Activated naive CD8-positive, alpha-beta T cell treated with anti-CD3 and anti-CD28 coated beads for 36 hours (primary cell): Measurements from ENCODE around the gene RNLS. TPM values are rescaled to one million over a fixed set of nuclear protein-coding genes. Genes with fewer than 3 reads are reported as not detected.

Experiments used
- DNase-seq: peaks from one replicate; pipeline ENCODE4 v3.0.0; 2021
- H3K27ac Mint-ChIP-seq: one replicate; pipeline ENCODE4 v1.8.0; 2022; ENCODE audit warnings: mild to moderate bottlenecking, moderate library complexity, mixed read lengths
- H3K27me3 Mint-ChIP-seq: one replicate; pipeline ENCODE4 v1.8.0; 2022; ENCODE audit warnings: mild to moderate bottlenecking, mixed read lengths
- H3K36me3 Mint-ChIP-seq: one replicate; pipeline ENCODE4 v1.8.0; 2021; ENCODE audit warnings: mild to moderate bottlenecking, mixed read lengths
- H3K4me1 Mint-ChIP-seq: one replicate; pipeline ENCODE4 v1.8.0; 2021; ENCODE audit warnings: mixed read lengths
- H3K4me3 Mint-ChIP-seq: one replicate; pipeline ENCODE4 v1.8.0; 2022; ENCODE audit warnings: mild to moderate bottlenecking, moderate library complexity, mixed read lengths
- H3K9me3 Mint-ChIP-seq: one replicate; pipeline ENCODE4 v1.8.0; 2022; ENCODE audit warnings: mixed read lengths
- total RNA-seq, 2 experiments: library from RNA; stranded (reverse); gene quantifications; one replicate each; pipeline ENCODE4 v1.2.3, GENCODE V29; 2021

RNLS gene
- total RNA-seq, 2 experiments from 2014 or later = 4.0 to 4.3 TPM

DNA sequence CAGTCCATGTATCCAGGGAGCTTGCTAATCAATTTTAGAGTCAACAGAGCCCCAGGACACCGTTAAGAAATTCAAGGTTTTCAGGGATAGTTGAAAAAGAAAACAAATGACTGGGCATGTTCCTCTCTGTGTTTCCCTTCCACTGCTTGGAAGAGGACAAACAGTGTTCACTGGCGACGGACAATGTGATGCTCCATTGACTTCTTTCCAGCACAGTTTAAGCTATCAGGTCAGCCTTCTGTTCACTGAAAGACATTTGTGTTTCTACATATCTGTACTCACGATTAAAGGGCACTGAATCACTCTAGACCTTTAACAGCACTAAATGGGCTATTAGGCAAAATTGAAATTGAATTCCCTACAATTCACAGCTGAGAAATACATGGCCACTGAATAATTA lies 123.6 kb downstream of the RNLS start:
- no peaks in the 10 kb centered on the region for H3K36me3 Mint-ChIP-seq
- H3K4me3 Mint-ChIP-seq = no peak overlapping the region
- no peak for DNase-seq
- no peaks in the 10 kb centered on the region for H3K9me3 Mint-ChIP-seq
- no peak overlapping the region for H3K27ac Mint-ChIP-seq
- no peaks in the 10 kb centered on the region for H3K4me1 Mint-ChIP-seq
- H3K27me3 Mint-ChIP-seq = no peaks in the 10 kb centered on the region

DNA sequence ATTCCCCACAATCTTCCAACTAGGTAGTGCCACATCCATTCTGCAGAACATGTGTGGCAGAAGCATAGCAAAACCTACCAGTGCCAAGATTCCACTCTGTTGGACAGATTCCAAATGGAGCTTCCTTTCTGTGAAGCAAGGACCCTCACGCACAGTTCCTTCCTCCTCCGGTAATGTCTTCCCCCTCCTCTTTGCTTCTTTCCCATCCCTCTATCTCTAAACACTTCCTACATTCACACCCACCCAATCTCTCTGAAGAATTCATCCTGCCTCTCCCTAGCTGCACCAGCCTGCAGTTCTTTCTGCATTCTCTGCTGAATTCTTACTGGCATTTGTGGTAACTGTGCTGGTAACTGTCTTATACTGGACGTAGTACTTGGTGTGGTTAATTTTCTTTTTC lies 124.9 kb downstream of the RNLS start:
- no peaks in the 10 kb centered on the region for H3K9me3 Mint-ChIP-seq
- H3K36me3 Mint-ChIP-seq = no peaks in the 10 kb centered on the region
- no peak overlapping the region for H3K27ac Mint-ChIP-seq

DNA sequence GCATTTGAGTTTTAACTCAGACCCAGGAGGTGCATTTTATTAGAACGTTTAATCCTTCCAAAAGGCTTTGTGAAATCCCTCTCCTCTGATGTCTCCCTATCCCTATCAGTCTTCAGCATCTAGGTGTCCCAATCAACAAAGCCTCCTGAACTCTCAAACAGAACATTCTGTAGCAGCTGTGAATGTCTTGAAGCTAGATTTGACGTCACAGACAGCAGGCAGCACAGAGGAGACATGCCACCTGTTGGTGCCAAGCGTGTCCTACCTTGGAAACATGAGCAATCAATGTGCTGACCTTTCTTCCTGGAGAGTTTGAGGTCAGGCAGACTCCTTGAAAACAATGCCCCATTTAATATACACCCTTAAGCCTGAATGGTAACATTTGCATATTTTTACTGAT lies 125.5 kb downstream of the RNLS start:
- no peaks in the 10 kb centered on the region for H3K36me3 Mint-ChIP-seq
- no peaks in the 10 kb centered on the region for H3K9me3 Mint-ChIP-seq
- no peaks in the 10 kb centered on the region for H3K27me3 Mint-ChIP-seq
- no peak overlapping the region for H3K27ac Mint-ChIP-seq
- H3K4me1 Mint-ChIP-seq = no peaks in the 10 kb centered on the region
- no peak for DNase-seq
- no peak overlapping the region for H3K4me3 Mint-ChIP-seq

More for the DNA sequence above, 124.9 kb downstream of the RNLS start:
- no peak for DNase-seq
- Mint-ChIP-seq H3K27me3 (no peaks in the 10 kb centered on the region), H3K4me1 (no peaks in the 10 kb centered on the region), H3K4me3 (no peak overlapping the region)

DNA sequence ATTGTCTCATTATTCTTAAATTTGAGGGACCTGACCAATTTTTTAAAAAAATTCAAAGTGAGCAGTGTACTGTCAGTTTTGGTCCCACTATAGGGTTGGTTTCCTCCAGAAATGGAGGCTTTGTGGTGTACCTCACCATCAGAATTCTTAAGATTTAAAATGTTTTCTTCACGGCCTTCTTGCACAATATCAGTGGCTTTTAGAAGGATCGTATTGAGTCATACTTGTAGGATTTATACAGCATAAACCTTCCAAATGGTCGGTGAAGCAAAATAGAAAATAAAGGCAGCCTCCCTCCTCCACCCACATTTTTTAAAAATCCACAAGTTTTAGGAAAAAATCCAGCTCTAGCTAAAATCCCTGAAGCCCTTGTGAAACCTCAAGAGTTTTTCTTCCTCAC lies 126.4 kb downstream of the RNLS start:
- Mint-ChIP-seq H3K4me3 (no peak overlapping the region), H3K27me3 (no peaks in the 10 kb centered on the region), H3K9me3 (no peaks in the 10 kb centered on the region), H3K36me3 (no peaks in the 10 kb centered on the region), H3K27ac (no peak overlapping the region), H3K4me1 (no peaks in the 10 kb centered on the region)
- DNase-seq = no peak

DNA sequence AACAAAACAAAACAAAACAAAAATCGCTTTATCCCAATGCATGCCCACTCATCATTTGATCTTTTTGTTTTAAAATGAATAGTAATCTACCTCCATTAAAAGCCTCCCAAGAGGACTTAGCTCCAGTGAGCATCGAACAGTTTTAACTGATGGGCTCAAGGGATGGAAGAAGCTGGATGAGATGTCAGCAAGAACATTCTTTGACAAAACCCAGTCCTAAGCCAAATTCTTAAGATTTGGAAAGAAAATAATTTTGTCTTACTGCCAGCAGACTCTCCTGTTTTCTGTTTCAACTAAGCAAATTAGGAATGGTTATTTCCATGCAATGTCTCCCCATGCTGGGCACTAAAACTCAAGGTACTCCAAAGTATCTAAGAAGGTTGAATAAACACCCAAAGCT lies 127.3 kb downstream of the RNLS start:
- no peak for DNase-seq
- Mint-ChIP-seq H3K4me1 (no peaks in the 10 kb centered on the region), H3K27me3 (no peaks in the 10 kb centered on the region), H3K4me3 (no peak overlapping the region), H3K36me3 (no peaks in the 10 kb centered on the region), H3K27ac (no peak overlapping the region), H3K9me3 (no peaks in the 10 kb centered on the region)

DNA sequence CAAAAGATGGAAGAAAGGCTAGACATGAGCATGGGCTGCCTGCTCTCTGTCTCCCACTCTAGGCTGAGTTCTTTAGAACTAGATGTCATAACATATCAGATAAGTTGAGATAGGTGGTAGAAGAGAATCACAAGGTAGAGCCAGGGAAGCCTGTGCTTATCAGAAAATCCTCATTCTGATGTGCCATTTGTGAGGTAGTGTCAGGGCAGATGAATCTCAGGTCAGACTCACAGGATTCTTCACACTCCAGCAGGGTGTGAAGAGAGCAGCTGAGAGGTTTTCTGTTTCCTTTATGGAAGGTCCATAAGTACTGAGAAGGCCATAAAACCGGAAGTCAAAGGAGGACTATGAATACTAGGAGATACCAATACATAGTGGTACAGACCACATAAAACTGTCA lies 132.9 kb downstream of the RNLS start:
- Mint-ChIP-seq H3K4me3 (no peak overlapping the region), H3K36me3 (no peaks in the 10 kb centered on the region), H3K27ac (no peak overlapping the region), H3K4me1 (no peaks in the 10 kb centered on the region), H3K27me3 (no peaks in the 10 kb centered on the region), H3K9me3 (peaks cover 1% of the 10 kb centered on the region)
- DNase-seq = no peak

DNA sequence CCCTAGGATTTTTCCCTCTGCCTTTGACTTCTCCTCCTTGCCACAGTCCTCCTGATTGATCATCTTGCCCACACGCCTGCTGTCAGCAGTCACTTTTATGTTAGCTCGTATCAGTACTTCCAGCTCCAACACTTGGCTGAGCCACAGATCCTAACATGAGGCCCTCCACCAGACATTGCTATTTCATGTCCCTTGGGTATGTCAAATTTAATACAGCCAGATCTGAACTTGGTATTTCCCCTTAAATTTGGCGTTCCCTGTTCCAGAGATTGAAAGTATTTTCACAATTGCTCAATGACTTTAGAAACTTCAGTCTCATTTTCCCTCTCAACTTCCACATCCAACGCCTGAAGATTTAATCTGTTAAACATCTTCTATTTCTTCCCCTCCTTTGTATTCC lies 140.4 kb downstream of the RNLS start:
- Mint-ChIP-seq H3K4me1 (no peaks in the 10 kb centered on the region), H3K4me3 (no peak overlapping the region)
- no peak for DNase-seq

DNA sequence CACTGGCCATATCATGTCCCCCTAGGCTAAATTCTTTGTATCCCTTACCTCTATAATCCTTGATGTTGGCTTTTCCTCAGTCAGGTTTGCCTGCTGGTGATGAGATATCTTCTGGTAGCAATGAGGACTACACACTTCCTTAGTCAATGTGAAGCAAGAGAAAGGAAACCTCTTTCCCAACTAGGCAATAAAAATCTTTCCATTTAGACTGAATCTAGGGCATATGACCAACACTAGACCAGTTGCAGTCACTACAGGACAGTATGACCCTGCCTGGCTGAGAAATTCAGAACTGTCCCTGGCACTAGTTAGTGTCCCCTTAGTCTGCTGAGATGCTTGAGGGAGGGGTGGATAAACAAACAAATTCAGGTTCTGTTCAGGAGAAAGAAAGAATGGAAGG lies 142.6 kb downstream of the RNLS start:
- Mint-ChIP-seq H3K4me1 (no peaks in the 10 kb centered on the region), H3K27ac (no peak overlapping the region), H3K4me3 (no peak overlapping the region), H3K9me3 (no peaks in the 10 kb centered on the region), H3K36me3 (peaks cover 8% of the 10 kb centered on the region), H3K27me3 (peaks cover 6% of the 10 kb centered on the region)
- DNase-seq = no peak

More for the DNA sequence above, 140.4 kb downstream of the RNLS start:
- H3K27me3 Mint-ChIP-seq = peaks cover 6% of the 10 kb centered on the region
- peaks cover 1% of the 10 kb centered on the region for H3K9me3 Mint-ChIP-seq
- H3K36me3 Mint-ChIP-seq = peaks cover 8% of the 10 kb centered on the region
- H3K27ac Mint-ChIP-seq = no peak overlapping the region

DNA sequence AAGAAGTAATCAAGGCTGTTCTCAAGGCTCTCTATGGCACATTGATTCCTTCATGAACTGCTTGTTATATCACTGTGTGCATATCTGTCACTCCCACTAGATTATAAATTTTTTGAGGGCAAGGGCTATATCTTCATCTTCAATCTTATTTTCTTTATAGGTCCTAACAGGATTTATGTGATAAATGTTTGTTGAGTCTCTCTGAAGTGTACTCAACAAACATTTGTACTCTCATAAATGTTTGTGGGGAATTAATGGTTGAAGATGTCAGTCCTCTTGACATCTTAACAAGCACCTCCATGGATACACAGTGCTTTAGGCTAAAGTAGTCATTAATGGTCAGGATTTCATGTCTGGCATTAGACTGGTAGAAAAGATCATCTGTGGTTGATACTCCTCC lies 143.2 kb downstream of the RNLS start:
- H3K36me3 Mint-ChIP-seq = peaks cover 8% of the 10 kb centered on the region
- no peak overlapping the region for H3K4me3 Mint-ChIP-seq
- DNase-seq = no peak
- H3K27ac Mint-ChIP-seq = no peak overlapping the region
- no peaks in the 10 kb centered on the region for H3K4me1 Mint-ChIP-seq
- H3K27me3 Mint-ChIP-seq = peaks cover 6% of the 10 kb centered on the region
- H3K9me3 Mint-ChIP-seq = no peaks in the 10 kb centered on the region

DNA sequence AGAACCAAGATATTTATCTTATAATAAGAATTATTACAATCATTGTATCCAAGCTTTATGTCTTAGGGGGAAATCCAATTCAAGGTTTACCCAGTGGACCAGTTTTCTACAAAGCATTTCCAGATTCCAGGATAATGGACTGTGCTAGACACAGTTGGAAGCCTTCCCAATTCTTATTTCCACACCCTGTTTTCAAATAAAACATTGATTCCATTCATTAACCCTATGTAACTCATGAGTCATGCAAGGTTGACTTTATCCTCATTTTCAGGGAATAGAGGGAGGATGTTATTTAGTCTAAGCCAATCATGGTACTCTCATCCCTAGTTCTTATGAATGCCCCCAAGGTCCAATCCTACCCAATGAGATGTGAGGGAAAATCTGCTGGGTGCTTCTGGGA lies 145.7 kb downstream of the RNLS start:
- Mint-ChIP-seq H3K27ac (no peak overlapping the region), H3K36me3 (peaks cover under 1% of the 10 kb centered on the region), H3K27me3 (peaks cover 1% of the 10 kb centered on the region), H3K4me3 (no peak overlapping the region), H3K9me3 (no peaks in the 10 kb centered on the region), H3K4me1 (peaks cover 4% of the 10 kb centered on the region)
- DNase-seq = no peak

DNA sequence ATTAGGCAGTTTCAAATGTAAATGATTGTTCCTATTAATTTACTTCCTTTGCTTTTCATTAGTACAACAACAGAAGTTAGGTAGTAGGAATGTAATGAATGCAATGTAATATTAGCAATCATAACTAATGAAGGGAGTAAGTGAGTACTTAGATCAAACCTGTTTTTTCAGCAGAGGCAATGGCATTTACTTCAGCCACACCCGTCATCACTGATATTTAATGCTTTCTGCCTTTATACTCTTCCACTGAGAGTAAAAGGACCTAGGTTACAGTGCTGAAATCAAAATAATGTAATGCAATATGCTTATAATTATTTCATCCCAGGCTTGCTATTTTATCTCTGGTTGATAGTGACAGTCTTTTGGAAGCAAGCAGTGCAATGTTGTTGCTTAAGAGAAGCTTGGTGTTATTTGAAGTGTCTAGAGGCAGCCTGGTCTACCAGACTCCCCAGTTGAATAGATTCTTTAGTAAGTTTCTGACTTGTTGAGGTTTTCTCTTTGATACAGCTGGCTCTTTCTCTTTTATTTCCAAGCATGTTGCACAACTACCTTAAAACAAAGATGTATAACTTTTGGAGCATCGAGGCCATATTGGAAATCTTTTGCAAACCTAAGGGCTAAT lies 149.4 kb downstream of the RNLS start:
- Mint-ChIP-seq H3K4me1 (peaks cover 4% of the 10 kb centered on the region), H3K27ac (no peak overlapping the region)

DNA sequence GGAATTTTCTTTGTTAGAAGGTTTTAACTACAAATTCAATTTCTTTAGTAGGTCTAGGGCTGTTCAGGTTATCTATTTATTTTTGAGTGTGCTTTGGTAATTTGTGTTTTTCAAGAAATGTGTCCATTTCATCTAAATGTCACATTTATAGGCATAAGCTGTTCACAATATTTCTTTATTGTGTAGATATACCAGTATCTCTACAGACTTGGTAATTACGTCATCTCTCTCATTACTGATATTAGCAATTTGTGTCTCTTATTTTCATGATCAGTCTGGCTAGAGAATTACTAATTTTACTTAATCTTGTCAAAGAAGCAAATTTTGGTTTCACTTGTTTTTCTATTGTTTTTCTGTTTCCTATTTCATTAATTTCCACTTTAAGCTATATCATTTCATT lies 152.0 kb downstream of the RNLS start:
- H3K27me3 Mint-ChIP-seq = no peaks in the 10 kb centered on the region
- H3K4me1 Mint-ChIP-seq = peaks cover 4% of the 10 kb centered on the region
- H3K9me3 Mint-ChIP-seq = no peaks in the 10 kb centered on the region
- no peak overlapping the region for H3K27ac Mint-ChIP-seq
- no peak overlapping the region for H3K4me3 Mint-ChIP-seq
- DNase-seq = no peak
- H3K36me3 Mint-ChIP-seq = no peaks in the 10 kb centered on the region

More for the DNA sequence above, 149.4 kb downstream of the RNLS start:
- no peaks in the 10 kb centered on the region for H3K36me3 Mint-ChIP-seq
- no peak for DNase-seq
- H3K9me3 Mint-ChIP-seq = no peaks in the 10 kb centered on the region
- H3K4me3 Mint-ChIP-seq = no peak overlapping the region
- H3K27me3 Mint-ChIP-seq = no peaks in the 10 kb centered on the region

DNA sequence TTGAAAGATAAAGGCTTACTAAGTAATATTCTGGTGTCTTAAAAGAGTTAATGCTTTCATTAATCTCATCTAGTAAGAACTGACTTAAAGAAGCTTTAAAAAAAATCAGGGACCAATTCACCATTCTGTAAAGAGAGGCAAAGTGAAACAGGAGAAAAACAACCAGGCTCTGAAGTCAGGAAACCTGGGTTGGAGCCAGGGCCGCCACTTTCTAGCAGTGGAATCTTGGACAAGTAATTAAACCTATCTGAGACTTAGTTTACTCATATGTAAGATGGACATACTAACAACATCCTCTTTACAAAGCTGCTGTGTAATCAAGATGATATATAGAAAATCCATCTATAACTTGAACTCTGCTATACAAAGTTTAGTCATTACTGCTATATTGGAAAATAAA lies 154.1 kb downstream of the RNLS start:
- peaks cover 3% of the 10 kb centered on the region for H3K4me1 Mint-ChIP-seq
- H3K27me3 Mint-ChIP-seq = no peaks in the 10 kb centered on the region
- DNase-seq = no peak
- H3K27ac Mint-ChIP-seq = no peak overlapping the region
- no peak overlapping the region for H3K4me3 Mint-ChIP-seq
- no peaks in the 10 kb centered on the region for H3K9me3 Mint-ChIP-seq
- H3K36me3 Mint-ChIP-seq = no peaks in the 10 kb centered on the region

DNA sequence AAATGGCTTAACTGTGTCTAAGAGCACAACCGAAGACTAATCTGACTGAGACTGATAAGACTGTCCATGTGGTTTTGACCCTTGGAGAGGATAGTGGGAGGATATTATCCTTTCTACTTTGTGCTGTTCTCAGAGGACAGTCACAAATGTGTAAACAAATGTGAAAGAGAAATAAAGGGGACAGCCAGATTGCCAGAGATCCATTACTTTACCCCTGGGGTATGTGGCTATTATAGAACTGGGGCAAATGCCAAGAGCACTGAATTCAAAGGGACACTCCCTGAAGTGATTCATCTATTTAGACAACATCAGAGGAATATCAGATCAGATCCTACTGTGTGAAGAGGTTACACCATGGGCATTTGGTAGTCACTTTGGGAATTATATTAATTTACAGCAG lies 154.7 kb downstream of the RNLS start:
- Mint-ChIP-seq H3K9me3 (no peaks in the 10 kb centered on the region), H3K36me3 (no peaks in the 10 kb centered on the region), H3K27ac (no peak overlapping the region), H3K27me3 (no peaks in the 10 kb centered on the region), H3K4me1 (no peaks in the 10 kb centered on the region), H3K4me3 (no peak overlapping the region)
- no peak for DNase-seq

DNA sequence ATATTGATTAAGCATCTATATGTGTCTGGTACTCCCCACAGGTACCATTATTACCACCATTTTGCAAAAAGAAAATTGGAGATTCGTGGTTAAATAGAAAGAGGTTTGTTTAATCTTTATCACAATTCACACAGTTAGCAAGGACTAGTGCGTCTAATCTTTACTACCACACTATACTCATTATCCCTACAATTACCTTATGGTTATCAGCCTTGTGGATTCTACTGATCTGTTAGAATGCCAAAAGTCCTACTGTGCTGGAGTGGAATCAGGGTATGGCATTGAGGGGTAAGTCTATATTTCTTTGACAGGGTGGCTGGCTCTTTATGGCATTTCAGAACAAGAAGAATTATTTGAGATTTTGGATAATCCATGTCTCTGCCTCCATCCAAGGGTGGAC lies 156.1 kb downstream of the RNLS start:
- H3K9me3 Mint-ChIP-seq = no peaks in the 10 kb centered on the region
- DNase-seq = no peak
- no peak overlapping the region for H3K27ac Mint-ChIP-seq
- no peaks in the 10 kb centered on the region for H3K4me1 Mint-ChIP-seq
- no peaks in the 10 kb centered on the region for H3K27me3 Mint-ChIP-seq
- no peaks in the 10 kb centered on the region for H3K36me3 Mint-ChIP-seq
- H3K4me3 Mint-ChIP-seq = no peak overlapping the region

DNA sequence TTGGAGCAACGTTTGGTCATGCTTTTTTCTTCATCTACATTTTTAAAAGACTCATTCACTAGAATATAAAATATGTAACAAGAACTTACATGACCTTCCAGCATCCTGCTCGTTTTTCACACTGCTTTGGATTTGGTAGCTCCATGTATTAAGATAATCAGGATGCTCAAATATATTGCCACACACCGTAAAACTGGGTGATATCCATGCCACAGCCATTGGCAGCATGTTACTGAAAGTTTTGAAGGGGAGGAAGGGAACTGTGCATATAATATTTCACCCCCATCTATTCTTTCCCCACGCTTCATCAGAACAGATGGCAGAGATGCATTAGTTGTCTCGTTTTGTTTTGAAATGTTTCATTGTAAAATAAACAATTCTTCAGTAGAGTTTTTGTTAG lies 158.2 kb downstream of the RNLS start:
- Mint-ChIP-seq H3K27ac (no peak overlapping the region), H3K4me1 (no peaks in the 10 kb centered on the region), H3K9me3 (no peaks in the 10 kb centered on the region), H3K4me3 (no peak overlapping the region), H3K27me3 (no peaks in the 10 kb centered on the region), H3K36me3 (no peaks in the 10 kb centered on the region)
- DNase-seq = no peak

DNA sequence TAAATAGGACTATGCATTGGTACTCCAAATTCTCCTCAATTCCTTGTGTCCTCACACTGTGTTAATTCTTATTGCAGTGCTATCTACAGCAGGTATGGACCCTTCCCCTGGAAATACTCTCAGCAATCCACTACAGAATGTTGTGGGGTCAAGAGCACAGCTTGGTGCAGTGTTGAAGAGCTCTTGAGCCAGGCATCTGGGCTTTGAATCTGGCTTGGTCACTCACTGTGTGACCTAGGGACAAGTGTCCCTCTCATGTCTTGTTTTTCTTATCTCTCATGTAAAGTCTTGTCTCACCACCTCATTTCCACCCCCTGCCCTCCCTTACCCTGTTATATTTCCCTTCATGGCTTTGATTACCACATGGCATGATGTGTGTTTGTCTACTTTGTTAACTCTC lies 159.4 kb downstream of the RNLS start:
- Mint-ChIP-seq H3K36me3 (no peaks in the 10 kb centered on the region), H3K4me3 (no peak overlapping the region), H3K9me3 (no peaks in the 10 kb centered on the region), H3K4me1 (no peaks in the 10 kb centered on the region), H3K27ac (no peak overlapping the region), H3K27me3 (no peaks in the 10 kb centered on the region)
- no peak for DNase-seq
